HL-60 (cell line): Measurements from ENCODE around the gene BTBD6.
"Not testable (repeated sequence)": the region's sequence is repeated elsewhere in the genome, so short reads cannot be mapped to it uniquely, and the experiment has no call there.

Experiments
- DNase-seq, 2 experiments: peaks; one replicate each; pipeline ENCODE4 v3.0.0-alpha.2; 2010 to 2020; ENCODE audit warnings: low read depth in 1 of 2, low spot score in 1 of 2
- H3K27ac ChIP-seq: fragments of 250-450 bp; sonication (Bioruptor Pico); replicated peaks from 2 replicates; pipeline ENCODE4 v1.5.1; 2020; ENCODE audit warnings: mild to moderate bottlenecking, moderate library complexity
- H3K27me3 ChIP-seq: fragments of 250-450 bp; sonication (Bioruptor Pico); 2 replicates; pipeline ENCODE4 v1.5.1; 2021; ENCODE audit warnings: mild to moderate bottlenecking, moderate library complexity; ENCODE audit not compliant: insufficient read depth, poor library complexity, severe bottlenecking
- H3K4me3 ChIP-seq: replicated peaks from 2 replicates; pipeline ENCODE4 v1.5.1; 2011; ENCODE audit warnings: mild to moderate bottlenecking, control low read depth, low read length; ENCODE audit not compliant: insufficient read depth
- CTCF ChIP-seq: IDR thresholded peaks from one replicate; pipeline ENCODE4 v1.5.1; 2011; ENCODE audit warnings: low read length, control low read depth, inconsistent platforms; ENCODE audit not compliant: insufficient read depth
- GABPA ChIP-seq: IDR thresholded peaks from 2 replicates; pipeline ENCODE4 v1.6.1; 2012; ENCODE audit warnings: low read depth
- POLR2AphosphoS5 ChIP-seq: IDR thresholded peaks from 2 replicates; pipeline ENCODE4 v1.6.1; 2012; ENCODE audit warnings: low read depth
- REST ChIP-seq: IDR thresholded peaks from 2 replicates; pipeline ENCODE4 v1.6.1; 2012; ENCODE audit warnings: low read depth; ENCODE audit not compliant: insufficient replicate concordance
- SPI1 ChIP-seq: IDR thresholded peaks from 2 replicates; pipeline ENCODE4 v1.6.1; 2012; ENCODE audit warnings: low read depth, mild to moderate bottlenecking, borderline replicate concordance

BTBD6 gene

GRCh38 chr14:105285174-105285573 is 36.8 kb downstream of the BTBD6 start:
- DNase-seq: no peak
- TF ChIP-seq GABPA (no peak), SPI1 (no peak), REST (no peak)
- no peak overlapping the region for H3K27ac ChIP-seq
- no peak overlapping the region for H3K4me3 ChIP-seq
- no peaks in the 10 kb centered on the region for H3K27me3 ChIP-seq

- TF ChIP-seq REST (no peak), SPI1 (no peak), POLR2AphosphoS5 (no peak), GABPA (no peak), CTCF (no peak)
- DNase-seq: no peak
Measured at GRCh38 chr14:105286759-105287144, 38.4 kb downstream of the BTBD6 start.

GRCh38 chr14:105287249-105288102 is 39.1 kb downstream of the BTBD6 start:
- Histone ChIP-seq H3K27me3 (no peaks in the 10 kb centered on the region), H3K27ac (no peak overlapping the region), H3K4me3 (no peak overlapping the region)
- TF ChIP-seq POLR2AphosphoS5 (no peak), GABPA (no peak), SPI1 (no peak), CTCF (no peak), REST (no peak)
- no peak for DNase-seq

More at GRCh38 chr14:105286759-105287144, 38.4 kb downstream of the BTBD6 start:
- Histone ChIP-seq H3K27ac (no peak overlapping the region), H3K27me3 (no peaks in the 10 kb centered on the region), H3K4me3 (no peak overlapping the region)

GRCh38 chr14:105288936-105289335 is 40.6 kb downstream of the BTBD6 start:
- H3K4me3 ChIP-seq, DNase-seq, H3K27ac ChIP-seq, H3K27me3 ChIP-seq: not testable (repeated sequence)
